Lower leg skin (tissue), 3 donors: ENCODE measurements around the gene VPS41.

Experiments
- POLR2A ChIP-seq, 2 donors: fragments of 450-650 bp; IDR thresholded peaks; one replicate each; pipeline ENCODE4 v1.6.1; 2016 to 2017; ENCODE audit warnings: antibody characterized with exemption in 2 of 2, mild to moderate bottlenecking in 1 of 2, moderate library complexity in 1 of 2
- TF ChIP-seq, protein P1 (sequence below), 3 donors: fragments of 450-650 bp; IDR thresholded peaks; one replicate each; pipeline ENCODE4 v1.5.1; 2016; ENCODE audit warnings: antibody characterized with exemption in 3 of 3, mild to moderate bottlenecking in 3 of 3, moderate library complexity in 2 of 3

GRCh38 chr7:38951213-38951612 lies 42.2 kb upstream of the VPS41 start:
- TF ChIP-seq, protein P1, sequence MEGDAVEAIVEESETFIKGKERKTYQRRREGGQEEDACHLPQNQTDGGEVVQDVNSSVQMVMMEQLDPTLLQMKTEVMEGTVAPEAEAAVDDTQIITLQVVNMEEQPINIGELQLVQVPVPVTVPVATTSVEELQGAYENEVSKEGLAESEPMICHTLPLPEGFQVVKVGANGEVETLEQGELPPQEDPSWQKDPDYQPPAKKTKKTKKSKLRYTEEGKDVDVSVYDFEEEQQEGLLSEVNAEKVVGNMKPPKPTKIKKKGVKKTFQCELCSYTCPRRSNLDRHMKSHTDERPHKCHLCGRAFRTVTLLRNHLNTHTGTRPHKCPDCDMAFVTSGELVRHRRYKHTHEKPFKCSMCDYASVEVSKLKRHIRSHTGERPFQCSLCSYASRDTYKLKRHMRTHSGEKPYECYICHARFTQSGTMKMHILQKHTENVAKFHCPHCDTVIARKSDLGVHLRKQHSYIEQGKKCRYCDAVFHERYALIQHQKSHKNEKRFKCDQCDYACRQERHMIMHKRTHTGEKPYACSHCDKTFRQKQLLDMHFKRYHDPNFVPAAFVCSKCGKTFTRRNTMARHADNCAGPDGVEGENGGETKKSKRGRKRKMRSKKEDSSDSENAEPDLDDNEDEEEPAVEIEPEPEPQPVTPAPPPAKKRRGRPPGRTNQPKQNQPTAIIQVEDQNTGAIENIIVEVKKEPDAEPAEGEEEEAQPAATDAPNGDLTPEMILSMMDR (IDR thresholded peaks at IDR 0.05), result no peak
- no peak for TF ChIP-seq POLR2A (IDR thresholded peaks at IDR 0.05)
